NCI-H1092 (cell line): ENCODE results near the gene ZNF273.
"Not testable (repeated sequence)": the region's sequence is repeated elsewhere in the genome, so short reads cannot be mapped to it uniquely, and the experiment has no call there.

Experiments used
- DNase-seq: peaks from one replicate; lab custom pipeline; 2025; lab: John Stamatoyannopoulos, UW

The ZNF273 gene

DNA sequence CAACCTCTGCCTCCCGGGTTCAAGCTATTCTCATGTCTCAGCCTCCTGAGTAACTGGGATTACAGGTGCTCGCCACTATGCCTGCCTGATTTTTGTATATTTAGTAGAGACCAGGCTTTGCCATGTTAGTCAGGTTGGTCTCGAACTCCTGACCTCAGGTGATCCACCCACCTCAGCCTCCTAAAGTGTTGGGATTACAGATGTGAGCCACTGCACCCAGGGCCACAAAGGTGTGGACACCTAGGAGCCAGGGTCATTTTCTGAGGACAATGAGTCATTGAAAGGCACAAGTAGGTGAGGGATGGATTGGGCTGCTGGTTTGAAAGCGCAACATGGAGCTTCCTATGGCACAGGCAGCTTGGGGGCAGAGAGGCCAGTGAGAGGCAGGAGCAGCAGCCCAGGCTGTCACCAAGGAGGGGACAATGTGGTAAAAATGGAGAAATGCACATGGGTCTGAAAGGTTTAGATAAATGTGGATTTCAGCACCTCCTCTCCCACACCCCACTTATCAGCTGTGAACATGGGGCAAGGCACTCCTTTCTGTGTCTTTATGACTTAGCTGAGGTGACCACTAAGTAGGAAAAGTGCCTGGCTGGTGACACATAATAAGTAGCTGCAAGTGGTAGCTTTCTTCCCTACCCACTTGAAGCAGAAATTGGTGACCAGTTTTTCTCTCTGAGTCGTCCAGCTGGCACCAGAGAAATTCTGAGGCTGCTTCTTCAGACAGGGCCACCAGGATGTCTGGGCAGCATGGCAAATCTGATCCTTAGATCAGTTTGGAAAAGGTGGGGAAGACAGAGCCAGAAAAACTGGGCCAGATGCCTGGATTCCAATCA is 41.8 kb downstream of the ZNF273 start:
- DNase-seq = not testable (repeated sequence)

DNA sequence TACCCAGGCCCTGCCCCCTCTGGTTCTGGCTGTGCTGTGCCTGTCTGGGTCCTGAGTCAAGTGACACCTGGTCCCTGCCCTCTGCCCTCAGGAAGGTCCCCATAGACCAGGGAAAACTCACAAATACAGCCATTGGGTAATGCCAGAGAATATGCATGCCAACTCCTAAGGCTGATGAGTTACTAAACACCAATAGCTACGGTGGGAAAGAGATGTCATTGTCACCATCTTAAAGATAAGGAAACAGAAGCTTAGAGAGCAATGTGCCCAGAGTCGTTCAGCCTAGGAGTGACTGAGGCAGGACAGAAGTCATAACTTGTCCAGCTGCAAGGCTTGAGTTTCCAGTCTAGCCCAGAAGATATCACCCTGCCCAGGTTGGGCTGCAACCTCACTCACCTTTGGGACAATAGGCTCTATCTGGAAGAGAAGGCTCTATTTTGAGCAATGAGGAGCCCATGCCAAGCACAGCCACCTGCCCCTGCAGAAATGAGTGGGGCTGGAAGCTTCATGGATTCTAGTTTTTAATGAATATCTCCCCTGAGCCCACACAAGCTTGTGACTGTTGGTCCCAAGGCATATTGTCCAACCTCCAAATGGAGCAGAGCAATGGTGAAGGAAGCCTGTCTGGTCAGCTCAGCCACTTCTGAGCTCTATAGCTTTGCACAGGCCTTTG is 42.6 kb downstream of the ZNF273 start:
- no peak for DNase-seq

DNA sequence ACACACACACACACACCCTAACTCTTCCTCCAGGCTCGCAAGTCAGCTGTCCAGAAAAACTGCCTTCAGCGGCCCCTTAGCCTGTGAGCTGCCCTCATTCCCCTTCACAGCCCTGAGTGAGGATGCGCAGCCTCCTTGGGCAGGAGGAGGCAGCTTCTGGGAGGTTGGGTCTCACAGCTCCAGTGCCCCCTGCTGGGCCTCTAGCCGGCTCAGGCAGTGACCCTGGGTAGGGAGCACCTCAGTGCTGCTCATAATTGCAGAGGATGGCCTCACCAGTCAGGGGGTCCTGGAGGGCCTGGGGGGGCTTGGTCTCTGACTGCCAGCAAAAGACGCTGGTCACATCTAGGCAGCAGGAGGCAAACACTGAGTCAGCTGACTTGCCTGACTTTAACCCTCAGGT is 43.7 kb downstream of the ZNF273 start:
- peak; percentile 36 for DNase-seq

DNA sequence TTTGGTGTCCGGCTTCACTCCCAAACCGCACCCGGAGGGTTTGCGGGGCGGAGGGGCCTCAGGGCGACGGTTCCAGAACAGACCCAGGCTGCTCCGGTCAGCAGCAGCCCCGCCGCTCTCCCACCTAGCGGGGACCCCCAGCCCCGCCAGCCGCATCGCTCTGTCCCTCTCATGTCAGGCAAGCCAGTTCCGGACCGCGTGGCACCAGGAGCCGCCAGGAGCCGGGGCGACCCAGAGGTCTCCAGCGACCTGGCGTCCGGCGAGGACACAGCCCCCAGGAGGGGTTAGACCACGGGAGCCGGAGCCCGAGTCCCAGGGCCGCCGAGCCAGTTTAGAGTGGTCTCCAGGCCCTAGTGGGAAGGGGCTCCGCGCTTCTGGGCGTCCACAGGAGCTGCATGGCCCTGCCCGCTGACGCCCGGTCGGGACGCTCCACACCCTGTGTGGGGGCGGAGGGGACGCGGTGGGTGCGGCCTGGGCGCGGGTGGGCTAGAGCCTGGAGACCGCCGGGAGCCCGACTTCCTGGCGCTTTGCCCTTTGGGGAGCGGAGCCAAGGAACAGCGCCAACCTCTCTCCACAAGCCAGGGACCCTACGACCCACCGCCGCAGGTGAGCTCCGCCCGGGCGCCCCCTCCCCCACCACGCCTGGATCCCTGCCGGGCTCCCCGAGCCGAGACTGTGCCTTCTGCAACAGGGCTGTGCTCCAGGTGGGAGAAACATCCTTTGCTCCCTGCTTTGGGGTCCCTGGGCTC is 44.4 kb downstream of the ZNF273 start:
- DNase-seq = no peak

DNA sequence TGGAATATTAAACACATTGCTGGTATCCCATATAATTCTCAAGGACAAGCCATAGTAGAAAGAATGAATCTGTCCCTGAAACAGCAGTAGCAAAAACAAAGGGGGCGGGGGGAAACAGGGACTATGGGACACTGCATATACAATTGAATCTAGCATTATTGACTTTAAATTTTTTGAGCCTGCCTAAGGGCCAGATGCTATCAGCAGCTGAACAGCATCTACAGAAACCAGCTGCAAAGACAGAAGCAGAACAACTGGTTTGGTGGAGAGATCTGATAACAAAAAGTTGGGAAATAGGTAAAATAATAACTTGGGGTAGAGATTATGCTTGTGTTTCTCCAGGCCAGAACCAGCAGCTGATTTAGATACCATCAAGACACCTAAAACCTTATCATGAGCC is 45.7 kb downstream of the ZNF273 start:
- DNase-seq = not testable (repeated sequence)

DNA sequence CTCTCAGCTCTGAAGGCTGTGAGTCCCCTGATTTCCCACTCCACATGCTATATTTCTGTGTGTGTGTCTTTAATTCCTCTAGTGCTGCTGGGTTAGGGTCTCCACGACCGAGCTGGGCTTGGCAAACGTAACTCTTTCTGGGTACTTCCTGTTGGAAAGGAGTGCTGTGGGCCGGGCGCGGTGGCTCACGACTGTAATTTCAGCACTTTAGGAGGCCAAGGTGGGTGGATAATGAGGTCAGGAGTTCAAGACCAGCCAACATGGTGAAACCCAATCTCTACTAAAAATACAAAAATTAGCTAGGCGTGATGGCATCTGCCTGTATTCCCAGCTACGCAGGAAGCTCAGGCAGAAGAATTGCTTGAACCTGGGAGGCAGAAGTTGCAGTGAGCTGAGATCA is 47.6 kb downstream of the ZNF273 start:
- DNase-seq = not testable (repeated sequence)

DNA sequence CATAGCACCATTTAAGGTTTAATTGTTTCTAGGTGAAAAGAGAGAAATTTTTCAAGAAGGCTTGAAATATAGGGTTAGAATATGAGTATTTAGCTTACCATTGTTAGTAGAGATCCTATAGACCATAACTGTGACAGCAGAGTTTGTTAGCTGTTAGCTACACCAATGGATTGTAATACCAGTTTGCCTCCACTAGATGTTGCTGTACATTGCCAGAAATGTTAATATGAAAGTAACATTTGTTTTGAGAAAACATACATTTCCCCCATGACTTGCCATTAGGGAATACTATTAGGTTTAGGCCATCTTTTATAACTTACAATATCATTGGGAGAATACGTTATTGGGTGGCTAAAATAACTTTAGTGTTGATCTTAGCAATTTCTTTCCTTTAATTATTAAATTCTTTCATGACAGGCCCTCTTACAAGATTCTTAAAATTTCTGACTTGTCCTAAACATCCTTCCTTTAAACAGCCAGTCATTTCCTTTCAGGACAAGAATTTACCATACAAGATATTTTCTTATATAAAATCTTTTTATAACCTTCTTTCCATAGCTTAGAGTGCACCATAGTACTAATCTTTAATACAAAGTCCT is 48.3 kb downstream of the ZNF273 start:
- DNase-seq = peak; percentile 35

DNA sequence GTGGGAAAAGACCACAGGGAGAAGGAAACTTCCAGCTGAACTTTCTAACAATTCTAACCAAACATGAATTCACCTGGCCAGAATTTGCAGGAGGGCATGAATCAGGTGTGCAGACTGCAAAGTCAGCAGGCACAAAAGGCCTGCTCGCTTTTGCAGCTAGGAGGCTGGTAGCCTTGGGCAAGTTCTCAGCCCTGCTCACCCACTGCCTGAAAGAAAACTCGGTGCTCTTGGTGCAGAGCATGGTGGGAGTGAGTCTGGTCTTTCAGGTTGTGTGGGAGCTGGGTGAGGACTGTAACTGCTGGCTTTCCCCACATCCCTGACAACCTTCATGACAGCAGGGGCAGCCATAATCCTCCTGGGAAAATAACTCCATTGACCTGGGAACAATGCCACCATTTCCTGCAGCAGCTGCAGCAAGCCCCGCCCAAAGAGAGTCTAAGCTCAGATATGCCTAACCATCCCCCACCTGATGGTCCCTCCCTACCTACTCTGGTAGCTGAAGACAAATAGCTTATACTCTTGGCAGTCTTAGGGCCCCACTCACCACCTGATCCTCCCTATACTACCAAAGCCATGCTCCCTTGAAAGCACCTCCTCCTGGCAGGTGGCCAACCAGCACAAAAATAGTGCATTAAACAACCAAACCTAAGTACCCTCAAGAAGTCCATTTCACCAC is 56.1 kb downstream of the ZNF273 start:
- DNase-seq = no peak

DNA sequence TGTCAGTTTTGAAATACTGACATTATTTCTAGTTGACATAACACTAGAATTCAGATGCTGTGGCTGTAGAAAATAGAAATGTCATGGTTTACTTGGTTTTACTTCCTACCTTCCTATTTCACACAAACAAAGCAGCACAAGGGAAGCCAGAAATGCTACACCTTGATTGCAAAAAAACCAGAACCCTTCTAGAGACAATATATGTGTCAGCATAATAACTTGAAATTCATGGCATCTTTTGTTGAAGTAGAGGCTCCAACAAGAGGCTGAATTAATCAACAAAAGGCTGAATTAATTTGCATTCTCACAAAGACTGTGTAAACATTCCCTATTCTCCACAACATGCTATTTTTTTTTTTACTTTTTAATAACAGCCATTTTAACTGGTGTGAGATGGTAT is 62.5 kb downstream of the ZNF273 start:
- DNase-seq = no peak

DNA sequence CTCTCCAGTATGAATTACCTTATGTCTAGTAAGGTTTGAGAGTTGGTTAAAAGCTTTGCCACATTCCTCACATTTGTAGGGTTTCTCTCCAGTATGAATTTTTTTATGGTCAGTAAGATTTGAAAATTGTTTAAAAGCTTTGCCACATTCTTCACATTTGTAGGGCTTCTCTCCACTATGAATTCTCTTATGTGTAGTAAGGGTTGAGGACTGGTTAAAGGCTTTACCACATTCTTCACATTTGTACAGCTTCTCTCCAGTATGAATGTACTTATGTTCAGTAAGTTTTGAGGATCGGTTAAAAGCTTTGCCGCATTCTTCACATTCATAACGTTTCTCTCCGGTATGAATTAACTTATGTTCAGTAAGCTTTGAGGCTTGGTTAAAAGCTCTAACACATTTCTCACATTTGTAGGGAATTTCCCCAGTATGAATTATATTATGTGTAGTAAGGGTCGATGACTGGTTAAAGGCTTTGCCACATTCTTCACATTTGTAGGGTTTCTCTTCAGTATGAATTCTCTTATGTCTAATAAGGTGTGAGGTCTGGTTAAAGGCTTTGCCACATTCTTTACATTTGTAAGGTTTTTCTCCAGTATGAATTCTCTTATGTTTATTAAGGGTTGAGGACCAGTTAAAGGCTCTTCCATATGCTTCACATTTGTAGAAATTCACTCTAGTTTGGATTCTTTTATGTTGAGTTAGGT is 75.6 kb downstream of the ZNF273 start:
- no peak for DNase-seq
